Gastrocnemius medialis (tissue), 4 donors: Measurements from ENCODE around the gene TRAF1. TPM values are rescaled to one million over a fixed set of nuclear protein-coding genes. Genes with fewer than 3 reads are reported as not detected.

Source experiments
- ATAC-seq, 2 donors: fragments of 150-250 bp; one replicate each; pipeline ENCODE4 v1.9.1; 2016
- DNase-seq, 2 donors: peaks; one replicate each; pipeline ENCODE4 v3.0.0-alpha.2; 2019
- H3K27ac ChIP-seq, 4 donors: fragments of 200-600 bp; sonication (generic); 1 replicate in 1 of 4; 2 replicates in 3 of 4; pipeline ENCODE4 v1.5.1; 2016 to 2018; ENCODE audit warnings: mild to moderate bottlenecking in 2 of 4, moderate library complexity in 1 of 4
- H3K27me3 ChIP-seq, 3 donors: fragments of 200-600 bp; sonication (generic) in 2 of 3; 1 replicate in 1 of 3; 2 replicates in 2 of 3; pipeline versions ENCODE4 v1.5.1 to v1.6.0; 2016 to 2019; ENCODE audit warnings: mild to moderate bottlenecking in 1 of 3, moderate library complexity in 1 of 3
- H3K36me3 ChIP-seq, 2 donors: fragments of 200-600 bp; sonication (generic) in 1 of 2; one replicate each; pipeline ENCODE4 v1.5.1; 2017 to 2018
- H3K4me1 ChIP-seq, 2 donors: fragments of 200-600 bp; sonication (generic) in 1 of 2; one replicate each; pipeline ENCODE4 v1.5.1; 2016 to 2017; ENCODE audit warnings: mild to moderate bottlenecking in 2 of 2
- H3K4me3 ChIP-seq, 4 donors: fragments of 200-600 bp; sonication (generic) in 3 of 4; 1 replicate in 1 of 4; 2 replicates in 3 of 4; pipeline ENCODE4 v1.5.1; 2016 to 2019; ENCODE audit warnings: mild to moderate bottlenecking in 2 of 4
- H3K9me3 ChIP-seq, 3 donors: fragments of 200-600 bp; sonication (generic) in 2 of 3; 1 replicate in 1 of 3; 2 replicates in 2 of 3; pipeline ENCODE4 v1.5.1; 2016 to 2019
- POLR2A ChIP-seq, 2 donors: fragments of 450-650 bp; IDR thresholded peaks; one replicate each; pipeline ENCODE4 v1.6.1; 2017; ENCODE audit warnings: antibody characterized with exemption in 2 of 2, mild to moderate bottlenecking in 2 of 2, moderate library complexity in 2 of 2
- in situ Hi-C, 4 donors: fragments of 200-750 bp; cut with MboI; loops; one replicate each; pipeline versions ENCODE4 v1.15.0 to v1.8.0; 2017; ENCODE audit warnings: low sequenced_read_pairs in 4 of 4
- intact Hi-C: fragments of 100-400 bp; cut with DNase I; formaldehyde crosslinking; loops from one replicate; pipeline ENCODE4 v1.15.1; 2023; ENCODE audit warnings: low total_unique reads
- total RNA-seq, 4 donors: library from RNA; depleted of rRNA; stranded (reverse); fragments of >200 nt; gene quantifications; one replicate each; pipeline versions ENCODE4 v1.1.0 to v1.2.3, GENCODE V29; 2016
- TF ChIP-seq, protein P1 (sequence below), 5 experiments: fragments of 450-650 bp in 3 of 5; fragments of 200-600 bp in 2 of 5; sonication (generic) in 2 of 5; IDR thresholded peaks in 4 of 5; conservative IDR thresholded peaks in 1 of 5; 1 replicate in 4 of 5; 2 replicates in 1 of 5; pipeline ENCODE4 v1.5.1; 2016 to 2019; ENCODE audit warnings: antibody characterized with exemption in 5 of 5, mild to moderate bottlenecking in 3 of 5, moderate library complexity in 3 of 5

TRAF1 gene
- total RNA-seq, 4 donors from 2014 or later: 0.42 to 1.6 (median 0.77) TPM

DNA sequence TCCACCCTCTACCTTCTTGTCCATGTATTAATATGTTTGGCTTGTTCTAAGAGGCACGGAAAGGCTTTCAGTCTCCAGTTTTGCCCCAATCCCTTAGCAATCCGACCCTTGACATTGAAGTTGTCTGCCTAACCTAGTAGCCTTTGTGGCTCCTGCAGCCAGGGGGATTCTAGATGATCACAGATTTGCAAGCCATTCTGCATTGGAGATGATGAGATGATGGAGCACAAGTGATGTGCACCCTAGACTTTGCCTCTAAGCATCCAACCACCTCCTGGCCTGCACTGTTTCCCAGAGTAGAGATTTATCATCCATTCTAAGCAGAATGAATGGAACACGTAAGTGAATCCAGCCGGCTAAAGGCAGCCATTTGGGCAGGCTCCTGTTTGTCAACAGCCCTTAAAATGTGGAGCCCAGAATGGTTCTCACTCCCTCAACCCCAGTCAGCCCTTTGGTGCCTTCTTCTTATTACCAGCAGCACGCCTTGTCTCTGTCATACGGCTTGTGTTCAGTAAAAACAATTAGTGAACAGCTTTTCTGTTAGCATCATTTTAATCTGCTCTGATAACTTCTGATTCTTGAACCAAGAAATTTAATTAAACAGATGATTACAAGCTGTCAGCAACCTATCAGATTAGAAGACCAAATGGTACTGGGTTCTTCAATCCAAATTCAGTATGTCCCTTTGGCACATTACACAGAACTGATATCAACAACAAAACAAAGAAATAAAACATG lies 5.7 kb upstream of the TRAF1 start:
- H3K4me3 ChIP-seq: no peak overlapping the region
- no peaks in the 10 kb centered on the region for H3K27me3 ChIP-seq
- intact Hi-C loops (no loop called here), in situ Hi-C loops (loop anchor here in 3 of 4 donors (10.0 to 25.0 kb wide), 3 partner anchors 57 to 177 kb away; partner anchors contain the start of gene PHF19 (in 3 of the 3))
- H3K4me1 ChIP-seq: peaks cover 29 to 32% of the 10 kb centered on the region in 2 donors
- no peaks in the 10 kb centered on the region for H3K9me3 ChIP-seq
- DNase-seq (no peak), ATAC-seq (no peak)
- no peak for TF ChIP-seq POLR2A (IDR thresholded peaks at IDR 0.05)
- peak overlapping the region; percentile 62 to 78 (median 67) for H3K27ac ChIP-seq
- no peaks in the 10 kb centered on the region for H3K36me3 ChIP-seq

DNA sequence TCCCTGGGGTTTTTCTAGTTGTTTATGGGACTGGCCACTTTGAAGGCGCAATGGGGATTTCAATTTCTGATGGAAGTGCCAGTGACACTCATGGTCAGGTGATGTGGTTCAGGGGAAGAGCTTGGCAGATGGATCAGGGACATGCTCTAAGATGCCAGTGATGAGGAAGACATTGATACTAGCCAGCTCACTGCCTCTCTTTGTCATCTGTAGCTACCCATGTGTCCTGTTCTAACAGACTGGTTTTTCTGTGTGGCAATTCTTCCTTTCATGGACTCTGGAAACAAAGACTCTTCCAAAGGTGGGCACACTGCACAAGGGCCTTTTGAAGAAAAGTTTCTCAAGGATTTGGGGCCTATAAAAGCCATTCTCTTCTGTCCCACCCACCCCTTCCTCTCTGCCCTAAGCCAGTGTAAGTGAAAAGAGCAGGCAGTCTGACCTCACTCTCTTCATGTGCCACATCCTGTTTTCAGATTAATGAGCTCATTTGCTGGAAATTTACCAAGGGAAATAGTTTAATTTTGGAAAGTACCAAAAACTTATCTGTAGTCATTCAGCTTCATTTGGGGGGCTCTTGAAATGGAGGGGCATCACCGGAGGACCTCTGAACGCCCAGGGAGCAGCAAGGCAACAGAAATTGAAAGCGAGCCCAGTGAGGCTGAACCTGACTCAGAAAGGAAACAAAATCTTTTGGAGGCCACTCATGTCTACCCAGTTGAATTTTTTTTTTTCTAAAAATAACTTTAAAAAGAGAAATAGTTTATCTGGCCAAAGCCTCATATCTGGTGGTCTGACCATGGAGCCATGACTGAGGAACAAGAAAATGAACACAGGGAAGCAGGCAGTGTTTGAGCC lies 4.9 kb upstream of the TRAF1 start:
- H3K4me3 ChIP-seq: no peak overlapping the region
- intact Hi-C loops (no loop called here), in situ Hi-C loops (loop anchor here in 3 of 4 donors (10.0 to 25.0 kb wide), 3 partner anchors 57 to 177 kb away; partner anchors contain the start of gene PHF19 (in 3 of the 3))
- ATAC-seq (no peak), DNase-seq (no peak)
- TF ChIP-seq, protein P1, sequence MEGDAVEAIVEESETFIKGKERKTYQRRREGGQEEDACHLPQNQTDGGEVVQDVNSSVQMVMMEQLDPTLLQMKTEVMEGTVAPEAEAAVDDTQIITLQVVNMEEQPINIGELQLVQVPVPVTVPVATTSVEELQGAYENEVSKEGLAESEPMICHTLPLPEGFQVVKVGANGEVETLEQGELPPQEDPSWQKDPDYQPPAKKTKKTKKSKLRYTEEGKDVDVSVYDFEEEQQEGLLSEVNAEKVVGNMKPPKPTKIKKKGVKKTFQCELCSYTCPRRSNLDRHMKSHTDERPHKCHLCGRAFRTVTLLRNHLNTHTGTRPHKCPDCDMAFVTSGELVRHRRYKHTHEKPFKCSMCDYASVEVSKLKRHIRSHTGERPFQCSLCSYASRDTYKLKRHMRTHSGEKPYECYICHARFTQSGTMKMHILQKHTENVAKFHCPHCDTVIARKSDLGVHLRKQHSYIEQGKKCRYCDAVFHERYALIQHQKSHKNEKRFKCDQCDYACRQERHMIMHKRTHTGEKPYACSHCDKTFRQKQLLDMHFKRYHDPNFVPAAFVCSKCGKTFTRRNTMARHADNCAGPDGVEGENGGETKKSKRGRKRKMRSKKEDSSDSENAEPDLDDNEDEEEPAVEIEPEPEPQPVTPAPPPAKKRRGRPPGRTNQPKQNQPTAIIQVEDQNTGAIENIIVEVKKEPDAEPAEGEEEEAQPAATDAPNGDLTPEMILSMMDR (IDR thresholded peaks at IDR 0.05 in 4 of 5, conservative IDR thresholded peaks at IDR 0.05 in 1 of 5): no peak
- TF ChIP-seq POLR2A (IDR thresholded peaks at IDR 0.05): no peak
- no peaks in the 10 kb centered on the region for H3K36me3 ChIP-seq
- H3K27ac ChIP-seq: peak overlapping the region; percentile 62 to 78 (median 67)
- H3K9me3 ChIP-seq: no peaks in the 10 kb centered on the region
- H3K27me3 ChIP-seq: no peaks in the 10 kb centered on the region
- H3K4me1 ChIP-seq: peaks cover 27 to 29% of the 10 kb centered on the region in 2 donors

DNA sequence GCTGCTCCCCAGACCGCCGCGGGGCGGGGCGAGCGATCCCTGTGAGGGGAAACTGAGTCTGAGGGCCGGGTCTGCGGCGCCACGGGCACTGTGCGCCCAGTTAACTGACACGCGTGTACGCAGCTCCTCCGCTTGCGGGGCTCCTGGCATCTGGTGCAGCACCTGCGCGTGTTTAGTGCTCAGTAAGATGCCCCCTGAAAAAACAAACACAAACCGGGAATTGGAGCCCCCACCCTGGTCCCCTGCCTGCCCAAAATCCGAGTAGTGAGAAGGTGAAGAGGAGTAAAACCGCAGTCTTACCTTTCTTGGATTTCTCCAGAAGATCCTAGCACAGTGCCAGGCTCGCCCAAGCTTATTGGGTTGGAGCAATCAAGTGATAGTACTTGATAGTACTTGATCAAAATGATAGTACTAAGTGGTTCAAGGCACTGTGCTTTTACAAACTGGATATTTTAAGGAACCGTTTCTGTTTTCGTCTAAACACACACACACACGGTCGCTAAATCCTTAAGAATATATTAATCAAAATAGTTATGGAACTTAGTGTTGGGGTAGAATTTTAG lies 2.7 kb upstream of the TRAF1 start:
- in situ Hi-C loops (loop anchor here in 2 of 4 donors (25.0 kb wide), 1 partner anchor 167 kb away; no protein-coding TSS in a partner anchor), intact Hi-C loops (loop anchor here (2.0 kb wide), 1 partner anchor 61 kb away; no protein-coding TSS in a partner anchor)
- Histone ChIP-seq H3K27ac (peak overlapping the region; percentile 75 to 93 (median 88)), H3K9me3 (no peaks in the 10 kb centered on the region), H3K27me3 (no peaks in the 10 kb centered on the region), H3K36me3 (no peaks in the 10 kb centered on the region), H3K4me1 (peaks cover 10 to 11% of the 10 kb centered on the region in 2 donors), H3K4me3 (peak overlapping the region; percentile 67 to 96 (median 76))
- no peak for DNase-seq
- peak; percentile 13 to 23 for ATAC-seq
- peak in 1 of 2 donors; percentile 9 for TF ChIP-seq POLR2A (IDR thresholded peaks at IDR 0.05)
- TF ChIP-seq, protein P1 (IDR thresholded peaks at IDR 0.05 in 4 of 5, conservative IDR thresholded peaks at IDR 0.05 in 1 of 5): peak in 1 of 5 experiments; percentile 36

DNA sequence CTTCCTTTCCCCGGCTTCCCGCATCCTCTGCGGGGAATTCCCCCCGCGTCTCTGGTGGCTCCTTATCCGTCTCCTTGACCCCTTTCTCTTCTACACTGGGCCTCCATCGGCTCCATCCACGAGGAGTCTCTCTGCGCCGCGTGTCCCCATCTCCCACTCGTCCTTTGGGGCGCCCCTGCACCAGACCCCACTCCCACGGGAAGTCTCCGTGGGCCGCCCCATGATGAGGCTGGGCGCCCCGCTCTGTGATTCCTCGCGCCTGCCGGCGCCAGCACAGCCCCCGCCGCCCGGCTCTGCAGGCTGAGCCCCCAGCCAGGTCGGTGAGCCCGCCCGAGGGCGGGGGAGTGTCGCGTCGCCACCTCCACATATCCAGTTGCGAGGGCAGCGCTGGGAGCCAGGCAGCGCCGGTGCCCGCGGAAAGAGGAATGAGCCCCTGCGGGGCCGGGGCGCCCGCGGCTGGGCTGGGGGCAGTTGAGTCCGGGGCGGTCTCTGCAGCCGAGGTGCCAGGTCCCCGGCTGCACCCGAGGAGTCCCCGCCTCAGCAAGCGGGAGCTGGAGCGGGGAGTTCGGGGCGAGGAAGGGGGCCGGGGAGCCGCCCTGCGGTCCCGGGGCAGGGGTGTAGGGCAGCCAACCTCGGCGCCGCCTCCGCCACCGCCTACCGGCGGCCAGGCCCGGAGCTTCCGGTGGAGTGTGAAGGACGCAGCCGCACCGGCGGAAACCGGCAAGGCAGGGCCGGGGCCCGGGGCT lies 2.1 kb upstream of the TRAF1 start:
- Histone ChIP-seq H3K36me3 (no peaks in the 10 kb centered on the region), H3K9me3 (no peaks in the 10 kb centered on the region), H3K4me1 (peaks cover 10 to 11% of the 10 kb centered on the region in 2 donors), H3K27me3 (no peaks in the 10 kb centered on the region), H3K4me3 (peak overlapping the region; percentile 67 to 96 (median 76)), H3K27ac (peak overlapping the region; percentile 75 to 93 (median 88))
- DNase-seq: peak; percentile 57 to 69
- TF ChIP-seq POLR2A (IDR thresholded peaks at IDR 0.05): peak; percentile 22 to 58
- TF ChIP-seq, protein P1 (IDR thresholded peaks at IDR 0.05 in 4 of 5, conservative IDR thresholded peaks at IDR 0.05 in 1 of 5): peak in 3 of 5 experiments; percentile 20 to 44 (median 23)
- in situ Hi-C loops: loop anchor here in 2 of 4 donors (25.0 kb wide), 1 partner anchor 166 kb away; no protein-coding TSS in a partner anchor
- ATAC-seq: peak; percentile 90 to 91
- intact Hi-C loops: loop anchor here (2.0 kb wide), 1 partner anchor 60 kb away; no protein-coding TSS in a partner anchor
